Adrenal gland (tissue), 5 donors: Measurements from ENCODE around the gene PSTPIP1.

Source experiments
- CTCF ChIP-seq, 6 experiments: fragments of 450-650 bp in 4 of 6; fragments of 200-600 bp in 2 of 6; sonication (generic) in 1 of 6; IDR thresholded peaks; 1 replicate in 5 of 6; 2 replicates in 1 of 6; pipeline versions ENCODE4 v1.5.1 to v1.8.0; 2016 to 2021; ENCODE audit warnings: antibody characterized with exemption in 6 of 6, mild to moderate bottlenecking in 2 of 6, moderate library complexity in 1 of 6
- POLR2A ChIP-seq, 2 donors: fragments of 450-650 bp; IDR thresholded peaks; one replicate each; pipeline ENCODE4 v1.6.1; 2017; ENCODE audit warnings: antibody characterized with exemption in 2 of 2, mild to moderate bottlenecking in 2 of 2, moderate library complexity in 1 of 2
- donor health status: DM: no; HTN: no; CAD: no.

GRCh38 chr15:77039217-77039533 is 44.2 kb downstream of the PSTPIP1 start:
- TF ChIP-seq CTCF (IDR thresholded peaks at IDR 0.05) = no peak
- no peak for TF ChIP-seq POLR2A (IDR thresholded peaks at IDR 0.05)
